Measurements from ENCODE around the gene COPS2.

- no peak for TF ChIP-seq CTCF (conservative IDR thresholded peaks at IDR 0.05; ENCODE audit: low read depth, low read length)
- TF ChIP-seq EZH2 (IDR thresholded peaks at IDR 0.05; ENCODE audit: borderline replicate concordance, low read depth, low read length, poor library complexity, severe bottlenecking) = no peak
Measured at GRCh38 chr15:49137861-49138260, 17.5 kb downstream of the COPS2 start.
